GM15510 (cell line): ENCODE measurements around the gene PPP1R26.

Experiments
- POLR2A ChIP-seq: IDR thresholded peaks from 3 replicates; pipeline ENCODE4 v1.6.1; 2011; ENCODE audit warnings: borderline replicate concordance; ENCODE audit not compliant: insufficient read length; ENCODE audit errors: extremely low read depth

PPP1R26 gene

DNA sequence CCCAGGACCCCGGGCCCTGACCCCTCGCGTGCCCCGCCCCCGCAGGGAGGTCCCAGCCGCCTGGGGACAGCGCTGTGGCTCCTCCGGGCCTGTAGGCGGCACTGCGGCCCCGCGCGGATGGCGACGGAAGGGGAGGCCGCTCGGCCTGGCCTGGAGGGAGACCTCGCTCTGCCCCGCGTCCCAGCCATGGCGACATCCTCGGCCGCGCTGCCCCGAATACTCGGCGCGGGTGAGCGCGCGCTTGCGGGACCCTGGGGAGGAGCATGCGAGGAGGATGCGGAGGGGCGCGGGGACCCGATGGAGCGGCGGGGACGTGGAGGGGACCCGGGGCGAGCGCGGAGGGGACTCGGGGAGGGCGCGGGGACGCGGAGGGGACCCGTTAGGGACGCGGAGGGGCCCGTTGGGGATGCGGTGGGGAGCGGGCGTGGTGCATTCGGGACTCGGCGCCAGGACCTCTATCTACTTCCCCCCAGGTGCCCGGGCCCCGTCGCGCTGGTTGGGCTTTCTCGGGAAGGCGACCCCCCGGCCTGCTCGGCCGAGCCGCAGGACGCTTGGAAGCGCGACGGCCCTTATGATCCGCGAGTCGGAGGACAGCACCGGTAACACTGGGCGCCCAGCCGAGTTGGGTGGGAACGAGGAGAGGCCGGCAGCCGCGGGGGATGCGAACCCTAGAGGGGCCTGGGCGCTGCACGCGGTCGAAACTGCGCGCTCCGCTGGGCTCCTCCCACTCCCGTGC lies 21.1 kb downstream of the PPP1R26 start, which contains the start of gene MRPS2:
TSS of gene MRPS2 (plus strand) at position 158 of the 736 bp plus-strand sequence. CDS start at position 187, 29 bp downstream.
- peak; percentile 84 for TF ChIP-seq POLR2A

- TF ChIP-seq POLR2A = no peak
These were observed 21.9 kb downstream of the PPP1R26 start for GRCh38 chr9:135501261-135502167.

- TF ChIP-seq POLR2A = no peak
These were observed 22.7 kb downstream of the PPP1R26 start for GRCh38 chr9:135502168-135502872.

DNA sequence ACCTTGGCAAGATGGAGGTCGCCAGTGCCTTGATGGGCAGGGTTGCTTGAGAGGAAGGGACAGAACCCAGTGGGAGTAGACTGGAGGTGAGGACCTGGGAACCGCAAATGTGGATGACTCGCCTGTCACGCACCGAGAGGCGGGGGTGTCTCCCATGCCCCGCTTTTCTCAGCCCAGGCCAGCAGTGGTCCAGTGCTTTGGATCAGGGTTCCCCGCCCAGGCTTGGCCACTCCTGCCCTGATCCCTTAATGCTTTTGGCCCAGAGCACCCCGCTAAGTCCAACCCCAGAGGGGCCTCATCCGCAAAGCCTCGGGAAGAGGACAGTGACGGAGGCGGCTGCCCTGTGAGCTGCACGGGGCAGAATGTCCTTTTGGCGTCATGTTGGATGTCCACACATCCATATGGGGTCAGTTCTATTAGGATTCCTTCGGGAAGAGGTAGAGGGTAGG lies 23.3 kb downstream of the PPP1R26 start:
- TF ChIP-seq POLR2A = no peak

- no peak for TF ChIP-seq POLR2A
These were observed 24.0 kb downstream of the PPP1R26 start for GRCh38 chr9:135503371-135504261.

DNA sequence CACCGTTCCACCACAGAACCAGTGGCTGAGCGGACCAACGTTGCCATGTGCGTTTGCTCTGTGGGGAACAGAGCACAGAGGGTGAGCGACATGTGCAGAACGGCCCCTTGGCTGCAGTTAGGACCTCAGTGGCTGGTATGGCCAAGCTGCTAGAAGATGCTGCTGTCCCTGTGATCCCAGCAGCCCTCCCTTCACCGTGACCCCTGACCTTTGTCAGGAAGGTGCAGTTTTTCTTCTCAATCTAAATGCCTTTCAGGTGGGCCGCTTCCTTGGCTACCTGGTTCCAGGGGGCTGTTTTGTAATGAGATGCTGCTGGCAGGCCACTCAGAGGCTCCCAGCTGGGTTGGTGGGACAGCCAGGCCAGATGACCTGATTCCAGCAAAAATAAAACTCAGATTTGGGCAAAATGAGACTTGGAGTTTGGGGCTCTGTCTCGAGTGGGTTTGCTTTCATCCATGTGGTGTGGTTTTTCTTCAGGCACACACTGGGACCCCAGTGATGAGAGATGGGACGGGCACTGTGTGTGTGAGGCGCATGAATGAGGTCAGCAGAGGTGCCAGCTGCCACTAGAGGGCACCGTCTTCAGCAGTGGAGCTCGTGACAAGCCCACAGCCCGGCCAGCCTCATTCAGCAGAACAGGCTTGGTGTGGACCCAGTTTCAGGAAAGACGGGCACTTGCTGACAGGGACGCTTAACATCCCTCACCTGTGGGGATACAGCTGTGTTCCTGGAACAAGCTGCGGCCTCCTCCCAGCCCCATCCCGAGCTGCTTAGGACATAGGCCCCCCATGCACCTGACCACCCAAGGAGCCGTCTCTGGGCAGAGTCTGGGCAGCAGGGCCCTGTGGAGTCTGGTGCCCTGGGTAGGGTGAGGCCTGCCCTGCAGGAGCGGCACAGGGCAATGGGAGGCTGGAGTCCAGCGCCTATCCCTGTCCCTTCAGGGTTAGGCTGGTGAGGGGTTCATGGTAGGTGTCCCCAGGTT lies 25.0 kb downstream of the PPP1R26 start:
- no peak for TF ChIP-seq POLR2A

DNA sequence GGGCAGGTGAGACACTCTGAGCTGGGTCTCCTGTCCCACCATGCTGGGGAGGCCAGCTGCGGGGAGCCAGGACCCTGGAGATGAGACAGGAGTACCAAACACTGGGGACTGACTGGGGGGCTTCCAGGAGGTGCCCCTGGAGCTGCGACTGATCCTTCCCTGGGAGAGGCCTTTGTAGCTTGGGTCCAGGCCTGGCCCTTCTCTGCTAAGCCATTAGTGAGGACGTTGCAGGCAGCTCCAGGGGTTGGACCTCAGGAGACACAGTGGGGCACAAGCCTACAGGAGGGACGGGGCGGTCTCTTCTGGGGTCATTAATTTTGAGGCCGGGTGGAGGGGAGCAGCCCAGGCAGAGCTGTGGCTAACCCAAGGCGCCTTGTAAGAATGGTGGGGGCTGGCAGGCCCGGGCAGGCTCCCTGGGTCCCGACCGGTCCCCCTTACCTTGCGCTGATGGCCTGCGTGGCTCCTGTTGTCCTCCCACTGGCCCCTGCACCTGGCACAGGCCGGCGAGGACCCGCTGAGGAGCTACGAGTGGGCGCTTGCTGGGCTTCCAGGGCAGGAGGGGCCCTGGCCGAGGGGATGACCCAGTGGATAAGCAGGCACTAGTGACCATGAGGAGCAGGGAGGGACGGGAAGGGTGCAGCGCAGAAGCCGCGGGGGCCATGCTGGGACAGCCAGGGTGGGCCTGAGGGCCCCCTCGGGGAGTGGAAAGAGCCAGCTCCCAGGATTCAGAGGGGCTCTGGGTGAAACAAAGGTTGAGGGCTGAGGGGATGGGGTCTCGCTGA lies 26.0 kb downstream of the PPP1R26 start:
- TF ChIP-seq POLR2A = no peak

GRCh38 chr9:135506327-135507103 lies 26.9 kb downstream of the PPP1R26 start:
- TF ChIP-seq POLR2A = no peak

DNA sequence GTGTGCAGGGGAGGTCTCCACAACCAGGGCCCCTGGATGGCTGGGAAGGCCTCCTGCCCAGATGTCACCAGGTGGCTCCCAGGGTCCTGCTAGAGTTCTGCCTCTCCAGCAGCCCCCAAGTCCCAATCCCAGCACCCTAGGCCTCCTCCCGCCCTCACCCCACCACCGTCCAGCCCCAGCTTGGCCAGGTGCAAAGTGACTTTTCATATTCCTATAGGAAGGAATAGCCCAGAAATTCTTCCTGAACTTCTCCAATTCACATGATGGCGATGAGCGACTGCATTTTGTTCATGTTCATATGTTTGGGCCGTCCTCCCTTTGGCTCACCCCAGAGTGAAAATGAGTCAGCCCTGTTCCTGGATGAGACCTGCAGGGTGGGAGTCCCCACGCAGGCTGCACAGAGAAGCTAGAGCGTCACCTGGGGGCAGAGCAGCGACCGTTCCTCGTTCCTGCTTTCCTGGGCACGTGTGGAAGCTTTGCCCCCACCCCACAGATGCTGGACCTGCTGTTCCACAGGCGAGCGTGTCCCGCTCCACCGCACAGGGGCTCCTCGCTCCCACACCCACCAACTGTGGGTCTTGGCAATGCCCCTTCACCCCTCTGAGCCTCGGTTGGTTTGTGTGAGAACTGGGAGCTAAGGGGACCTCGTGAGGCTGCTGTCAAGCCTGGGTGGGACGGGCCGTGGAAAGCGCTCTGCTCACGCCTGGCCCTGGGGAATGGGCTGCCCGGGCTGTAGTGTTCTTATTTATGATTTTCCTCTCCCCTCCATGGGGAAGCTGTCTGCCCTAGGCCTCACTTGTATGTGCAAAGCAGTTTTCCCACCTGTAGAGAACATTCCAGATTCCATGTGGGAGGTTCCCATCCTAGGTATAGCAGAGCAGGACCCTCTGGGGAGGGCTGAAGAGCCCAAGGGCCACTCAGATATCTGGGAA lies 27.8 kb downstream of the PPP1R26 start:
- no peak for TF ChIP-seq POLR2A

- no peak for TF ChIP-seq POLR2A
These were observed 28.7 kb downstream of the PPP1R26 start for GRCh38 chr9:135508211-135508820.
